Measurements from ENCODE around the gene ADH5. TPM values are rescaled to one million over a fixed set of nuclear protein-coding genes. Genes with fewer than 3 reads are reported as not detected.

ADH5 gene
- total and polyA plus RNA-seq, 9 of the 15 experiments (the other 6 are each of a cell fraction or from before 2014, with no cell fraction given), result 115 to 310 (median 200) TPM

DNA sequence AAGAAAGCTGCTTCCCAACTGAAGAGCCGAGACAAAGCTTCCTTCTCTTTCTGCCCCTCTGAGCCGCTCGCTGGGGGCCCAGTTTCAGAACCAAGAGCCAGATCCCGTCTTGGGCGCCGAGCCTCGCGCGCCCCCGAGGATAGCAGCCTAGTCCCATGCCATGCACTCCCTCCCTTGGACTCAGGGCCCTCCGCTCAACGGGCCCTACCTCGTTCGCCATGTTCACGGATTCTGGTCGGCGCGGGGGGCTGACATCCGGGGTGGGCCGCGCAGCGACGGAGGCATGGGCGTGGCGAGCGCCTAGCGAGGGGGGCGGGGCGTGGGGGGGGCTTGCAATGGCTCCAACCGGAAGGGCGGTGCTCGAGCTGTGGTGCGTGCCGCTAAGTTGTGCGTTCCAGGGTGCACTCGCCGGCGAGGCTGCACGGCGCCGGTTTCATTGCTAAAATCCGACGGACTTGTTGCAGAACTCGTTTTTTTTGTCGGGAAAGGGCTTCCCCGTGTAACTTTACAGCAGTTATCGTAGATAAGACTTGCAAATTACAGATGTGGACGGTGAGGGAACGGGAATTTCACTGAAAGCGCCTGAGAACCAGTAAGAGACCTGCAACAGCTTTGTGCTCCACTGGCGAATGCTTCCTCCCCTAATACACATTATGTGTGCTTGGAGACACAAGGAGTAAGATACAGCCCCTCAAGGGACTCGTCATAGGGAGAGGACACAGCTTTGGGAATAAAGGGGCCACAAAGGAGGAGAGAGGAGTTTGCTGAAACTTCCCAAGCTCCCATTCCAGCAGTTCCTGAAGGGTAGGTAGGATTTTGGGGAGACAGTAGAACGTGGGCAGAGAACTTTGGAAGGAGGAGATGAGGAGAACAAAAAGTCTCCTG is at the start of gene ADH5 (continued):
- TF ChIP-seq, protein P1, sequence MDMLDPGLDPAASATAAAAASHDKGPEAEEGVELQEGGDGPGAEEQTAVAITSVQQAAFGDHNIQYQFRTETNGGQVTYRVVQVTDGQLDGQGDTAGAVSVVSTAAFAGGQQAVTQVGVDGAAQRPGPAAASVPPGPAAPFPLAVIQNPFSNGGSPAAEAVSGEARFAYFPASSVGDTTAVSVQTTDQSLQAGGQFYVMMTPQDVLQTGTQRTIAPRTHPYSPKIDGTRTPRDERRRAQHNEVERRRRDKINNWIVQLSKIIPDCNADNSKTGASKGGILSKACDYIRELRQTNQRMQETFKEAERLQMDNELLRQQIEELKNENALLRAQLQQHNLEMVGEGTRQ (CRISPR knock-in tag; IDR thresholded peaks at IDR 0.05), result no peak
- TF ChIP-seq ZNF175 (CRISPR knock-in tag; IDR thresholded peaks at IDR 0.05; ENCODE audit: low read depth) (no peak), EHMT2 (IDR thresholded peaks at IDR 0.05) (no peak), PPARD (CRISPR knock-in tag; IDR thresholded peaks at IDR 0.05) (no peak), ILK (tag; IDR thresholded peaks at IDR 0.05; ENCODE audit: borderline replicate concordance, low read depth) (no peak), ZNF3 (CRISPR knock-in tag; IDR thresholded peaks at IDR 0.05) (no peak), ZNF282 (CRISPR knock-in tag; IDR thresholded peaks at IDR 0.05) (no peak), GABPB1 (CRISPR knock-in tag; IDR thresholded peaks at IDR 0.05) (peak; percentile 84), ATF7 (IDR thresholded peaks at IDR 0.05) (0 out of 2 replicates have a peak, but pooled peaks have one; percentile 37), BDP1 (IDR thresholded peaks at IDR 0.05; ENCODE audit: insufficient read depth, insufficient read length) (no peak), TCF7 (IDR thresholded peaks at IDR 0.05; ENCODE audit: borderline replicate concordance) (no peak), SMAD2 (IDR thresholded peaks at IDR 0.05; ENCODE audit: low read depth, low read length) (no peak), NFE2L1 (tag; IDR thresholded peaks at IDR 0.05; ENCODE audit: borderline replicate concordance, low read depth) (no peak), RFX5 (IDR thresholded peaks at IDR 0.05; ENCODE audit: low read depth, low read length) (no peak), HIVEP1 (CRISPR knock-in tag; IDR thresholded peaks at IDR 0.05) (no peak), U2AF2 (optimal IDR thresholded peaks at IDR 0.05; ENCODE audit: low read depth, low read length) (no peak), RNF2 (IDR thresholded peaks at IDR 0.05) (no peak), MTA1 (IDR thresholded peaks at IDR 0.05; ENCODE audit: borderline replicate concordance) (no peak), HDGF (IDR thresholded peaks at IDR 0.05) (no peak), XRCC4 (IDR thresholded peaks at IDR 0.05; ENCODE audit: extremely low read depth, insufficient read depth, insufficient read length) (no peak)
- TF ChIP-seq, protein P2, sequence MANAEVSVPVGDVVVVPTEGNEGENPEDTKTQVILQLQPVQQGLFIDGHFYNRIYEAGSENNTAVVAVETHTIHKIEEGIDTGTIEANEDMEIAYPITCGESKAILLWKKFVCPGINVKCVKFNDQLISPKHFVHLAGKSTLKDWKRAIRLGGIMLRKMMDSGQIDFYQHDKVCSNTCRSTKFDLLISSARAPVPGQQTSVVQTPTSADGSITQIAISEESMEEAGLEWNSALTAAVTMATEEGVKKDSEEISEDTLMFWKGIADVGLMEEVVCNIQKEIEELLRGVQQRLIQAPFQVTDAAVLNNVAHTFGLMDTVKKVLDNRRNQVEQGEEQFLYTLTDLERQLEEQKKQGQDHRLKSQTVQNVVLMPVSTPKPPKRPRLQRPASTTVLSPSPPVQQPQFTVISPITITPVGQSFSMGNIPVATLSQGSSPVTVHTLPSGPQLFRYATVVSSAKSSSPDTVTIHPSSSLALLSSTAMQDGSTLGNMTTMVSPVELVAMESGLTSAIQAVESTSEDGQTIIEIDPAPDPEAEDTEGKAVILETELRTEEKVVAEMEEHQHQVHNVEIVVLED (CRISPR knock-in tag; IDR thresholded peaks at IDR 0.05), result no peak
- TF ChIP-seq, protein P3, sequence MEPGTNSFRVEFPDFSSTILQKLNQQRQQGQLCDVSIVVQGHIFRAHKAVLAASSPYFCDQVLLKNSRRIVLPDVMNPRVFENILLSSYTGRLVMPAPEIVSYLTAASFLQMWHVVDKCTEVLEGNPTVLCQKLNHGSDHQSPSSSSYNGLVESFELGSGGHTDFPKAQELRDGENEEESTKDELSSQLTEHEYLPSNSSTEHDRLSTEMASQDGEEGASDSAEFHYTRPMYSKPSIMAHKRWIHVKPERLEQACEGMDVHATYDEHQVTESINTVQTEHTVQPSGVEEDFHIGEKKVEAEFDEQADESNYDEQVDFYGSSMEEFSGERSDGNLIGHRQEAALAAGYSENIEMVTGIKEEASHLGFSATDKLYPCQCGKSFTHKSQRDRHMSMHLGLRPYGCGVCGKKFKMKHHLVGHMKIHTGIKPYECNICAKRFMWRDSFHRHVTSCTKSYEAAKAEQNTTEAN (CRISPR knock-in tag; IDR thresholded peaks at IDR 0.05), result no peak
- TF ChIP-seq, protein P4, sequence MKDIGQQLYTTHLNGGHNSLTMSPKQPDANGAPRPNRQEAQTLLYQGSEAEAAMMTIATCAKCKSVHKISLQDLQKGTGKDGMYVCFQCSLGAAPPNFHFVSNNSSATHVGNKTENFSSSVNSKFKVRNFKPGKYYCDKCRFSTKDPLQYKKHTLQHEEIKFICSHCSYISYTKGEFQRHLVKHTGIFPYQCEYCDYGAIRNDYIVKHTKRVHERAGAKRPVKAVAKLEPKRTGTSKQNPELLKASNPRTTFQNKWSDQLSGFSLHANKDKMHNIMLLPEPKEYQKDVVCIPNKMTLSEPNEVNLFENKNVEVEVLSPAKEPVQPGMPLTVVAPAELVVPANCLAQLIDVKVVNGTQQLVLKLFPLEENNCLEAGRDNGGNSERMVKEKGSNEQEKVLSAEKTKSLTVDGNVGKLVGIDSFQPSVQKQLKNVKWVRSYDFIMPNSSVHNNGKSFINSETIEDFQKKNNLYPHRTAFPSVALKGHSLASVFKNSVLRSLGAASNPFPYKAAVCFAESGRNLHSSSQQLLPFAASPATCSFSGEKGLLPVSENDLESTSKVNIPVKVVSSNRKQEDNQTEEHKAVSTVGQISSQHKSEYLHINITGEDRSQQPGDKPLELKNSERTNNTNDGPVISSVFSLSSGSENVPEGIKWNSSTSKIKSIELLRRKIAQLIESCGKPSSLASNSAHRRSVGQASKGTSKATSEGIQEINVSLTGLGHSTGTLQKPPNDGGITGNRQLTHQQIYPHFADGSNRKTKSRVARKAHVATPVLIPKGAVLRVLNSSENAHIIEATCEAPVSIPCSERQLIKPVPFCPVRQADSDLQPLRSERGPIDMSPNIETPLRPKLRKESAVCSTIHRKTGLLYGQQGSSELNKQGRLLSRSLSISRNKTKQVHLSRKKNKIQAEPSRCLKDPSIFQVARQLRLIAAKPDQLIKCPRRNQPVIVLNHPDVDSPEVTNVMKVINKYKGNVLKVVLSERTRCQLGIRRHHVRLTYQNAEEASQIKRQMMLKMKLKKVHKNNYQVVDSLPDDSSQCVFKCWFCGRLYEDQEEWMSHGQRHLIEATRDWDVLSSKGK (CRISPR knock-in tag; IDR thresholded peaks at IDR 0.05), result no peak
